ENCODE data around the gene KCNQ4. TPM values are rescaled to one million over a fixed set of nuclear protein-coding genes. Genes with fewer than 3 reads are reported as not detected.

KCNQ4 gene
- total RNA-seq, 1 donor from 2014 or later, result 14.5 TPM

- TF ChIP-seq CTCF (IDR thresholded peaks at IDR 0.05), result no peak
- Histone ChIP-seq H3K36me3 (no peaks in the 10 kb centered on the region), H3K9me3 (no peaks in the 10 kb centered on the region), H3K27me3 (no peaks in the 10 kb centered on the region), H3K4me1 (peaks cover 14 to 34% of the 10 kb centered on the region in 2 donors), H3K27ac (peak overlapping the region; percentile 82 to 91), H3K4me3 (no peak overlapping the region)
- intact Hi-C loops (cut with DNase I), result no loop called here
- no peak for DNase-seq (ENCODE audit: low spot score in 2 of 2)
Measured at GRCh38 chr1:40786171-40786994, 2.8 kb downstream of the KCNQ4 start.

- Histone ChIP-seq H3K4me3 (no peak overlapping the region), H3K9me3 (no peaks in the 10 kb centered on the region), H3K4me1 (peaks cover 14 to 36% of the 10 kb centered on the region in 2 donors), H3K27me3 (no peaks in the 10 kb centered on the region), H3K27ac (peak overlapping the region; percentile 82 to 91), H3K36me3 (no peaks in the 10 kb centered on the region)
- no peak for TF ChIP-seq CTCF (IDR thresholded peaks at IDR 0.05)
- intact Hi-C loops (cut with DNase I), result no loop called here
- no peak for DNase-seq (ENCODE audit: low spot score in 2 of 2)
Measured at GRCh38 chr1:40786995-40787705, 3.6 kb downstream of the KCNQ4 start.

- Histone ChIP-seq H3K4me3 (no peak overlapping the region), H3K4me1 (peaks cover 14 to 31% of the 10 kb centered on the region in 2 donors), H3K9me3 (no peaks in the 10 kb centered on the region), H3K36me3 (no peaks in the 10 kb centered on the region), H3K27me3 (no peaks in the 10 kb centered on the region), H3K27ac (peak overlapping the region in 1 of 2 donors; percentile 91)
- DNase-seq (ENCODE audit: low spot score in 2 of 2), result no peak
- intact Hi-C loops (cut with DNase I), result no loop called here
- TF ChIP-seq CTCF (IDR thresholded peaks at IDR 0.05), result no peak
Measured at GRCh38 chr1:40787737-40788560, 4.4 kb downstream of the KCNQ4 start.

- H3K36me3 ChIP-seq, result no peaks in the 10 kb centered on the region
- H3K27me3 ChIP-seq, result no peaks in the 10 kb centered on the region
- no peaks in the 10 kb centered on the region for H3K9me3 ChIP-seq
- peak overlapping the region in 1 of 2 donors; percentile 24 for H3K27ac ChIP-seq
- intact Hi-C loops (cut with DNase I), result no loop called here
- TF ChIP-seq CTCF (IDR thresholded peaks at IDR 0.05), result no peak
- no peak for DNase-seq (ENCODE audit: low spot score in 2 of 2)
- H3K4me1 ChIP-seq, result peaks cover 14 to 27% of the 10 kb centered on the region in 2 donors
- H3K4me3 ChIP-seq, result no peak overlapping the region
Measured at GRCh38 chr1:40788561-40789341, 5.2 kb downstream of the KCNQ4 start.

- Histone ChIP-seq H3K27ac (peak overlapping the region in 1 of 2 donors; percentile 24), H3K27me3 (no peaks in the 10 kb centered on the region), H3K4me1 (peaks cover 14 to 27% of the 10 kb centered on the region in 2 donors), H3K4me3 (no peak overlapping the region), H3K9me3 (no peaks in the 10 kb centered on the region), H3K36me3 (no peaks in the 10 kb centered on the region)
- intact Hi-C loops (cut with DNase I), result no loop called here
- no peak for TF ChIP-seq CTCF (IDR thresholded peaks at IDR 0.05)
- DNase-seq (ENCODE audit: low spot score in 2 of 2), result no peak
Measured at GRCh38 chr1:40789342-40789598, 5.7 kb downstream of the KCNQ4 start.

All from ascending aorta (tissue), 2 donors.